Activated naive CD4-positive, alpha-beta T cell (primary cell): ENCODE data around the gene ACTR3.
"Not testable (repeated sequence)": the region's sequence is repeated elsewhere in the genome, so short reads cannot be mapped to it uniquely, and the experiment has no call there.

Source experiments
- DNase-seq, 4 experiments: peaks; one replicate each; lab custom pipeline; 2025; lab: John Stamatoyannopoulos, UW

Gene ACTR3

DNA sequence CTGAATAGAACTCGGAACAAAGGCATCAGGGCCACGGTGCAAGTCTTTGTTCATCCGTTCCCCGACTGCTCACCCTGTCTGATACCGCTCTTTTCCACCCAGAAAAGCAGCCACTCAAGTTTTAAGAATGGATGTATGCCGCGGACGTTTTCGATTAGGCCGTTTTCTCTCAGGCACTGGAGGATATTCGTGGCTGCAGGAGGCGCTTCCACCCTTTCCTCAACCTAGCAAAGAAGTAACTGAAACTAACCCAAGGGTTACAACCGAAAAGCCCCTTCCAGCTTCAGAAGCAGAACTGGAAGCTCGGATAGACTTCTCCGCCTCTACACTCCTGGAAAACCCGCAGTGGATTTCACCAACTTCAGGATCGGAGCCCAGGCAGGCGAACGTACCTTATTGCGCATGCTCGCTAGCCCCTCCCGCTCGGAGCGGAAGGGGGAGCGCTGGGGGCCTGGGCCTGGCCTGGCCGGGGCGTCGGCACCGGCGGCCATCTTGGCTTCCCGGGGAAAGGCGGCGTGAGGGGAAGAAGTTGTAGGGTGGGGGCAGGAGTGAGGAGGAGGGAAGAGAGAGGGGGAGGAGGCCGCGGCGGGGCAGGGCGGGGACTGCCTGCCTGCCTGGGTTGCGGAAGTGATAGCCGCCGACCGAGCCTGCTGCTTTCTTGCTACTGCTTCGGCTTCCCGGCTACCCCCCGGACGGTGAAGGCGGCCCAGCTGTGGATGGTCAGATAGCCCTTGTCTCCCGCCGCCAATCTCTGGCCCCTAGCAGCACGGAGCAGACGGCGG, at the start of gene ACTR3:
ACTR3 (plus strand) TSS at position 619 of the 782 bp plus-strand sequence. CDS start 191 bp downstream, outside the sequence.
- DNase-seq, result peak; percentile 90 to 96 (median 92)

DNA sequence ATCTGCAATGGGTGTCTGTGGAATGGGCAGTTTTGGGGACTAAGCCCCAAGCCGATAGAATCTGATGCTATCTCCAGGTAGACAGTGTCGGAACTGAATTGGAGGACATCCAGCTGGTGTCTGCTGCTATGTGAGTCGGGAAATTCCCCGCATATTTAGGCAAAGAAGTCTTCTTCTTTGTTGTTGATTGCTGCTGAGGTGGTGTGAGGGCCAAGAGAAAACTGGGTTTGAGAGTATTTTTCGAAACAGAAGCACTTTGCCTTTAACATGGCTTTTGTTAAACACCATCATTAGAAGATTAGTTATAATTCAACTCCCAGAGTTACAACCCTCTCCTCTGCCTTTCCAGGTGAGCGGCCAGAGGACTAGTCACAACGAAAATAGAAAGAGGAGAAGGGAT, 49.4 kb upstream of the ACTR3 start:
- DNase-seq, result no peak

DNA sequence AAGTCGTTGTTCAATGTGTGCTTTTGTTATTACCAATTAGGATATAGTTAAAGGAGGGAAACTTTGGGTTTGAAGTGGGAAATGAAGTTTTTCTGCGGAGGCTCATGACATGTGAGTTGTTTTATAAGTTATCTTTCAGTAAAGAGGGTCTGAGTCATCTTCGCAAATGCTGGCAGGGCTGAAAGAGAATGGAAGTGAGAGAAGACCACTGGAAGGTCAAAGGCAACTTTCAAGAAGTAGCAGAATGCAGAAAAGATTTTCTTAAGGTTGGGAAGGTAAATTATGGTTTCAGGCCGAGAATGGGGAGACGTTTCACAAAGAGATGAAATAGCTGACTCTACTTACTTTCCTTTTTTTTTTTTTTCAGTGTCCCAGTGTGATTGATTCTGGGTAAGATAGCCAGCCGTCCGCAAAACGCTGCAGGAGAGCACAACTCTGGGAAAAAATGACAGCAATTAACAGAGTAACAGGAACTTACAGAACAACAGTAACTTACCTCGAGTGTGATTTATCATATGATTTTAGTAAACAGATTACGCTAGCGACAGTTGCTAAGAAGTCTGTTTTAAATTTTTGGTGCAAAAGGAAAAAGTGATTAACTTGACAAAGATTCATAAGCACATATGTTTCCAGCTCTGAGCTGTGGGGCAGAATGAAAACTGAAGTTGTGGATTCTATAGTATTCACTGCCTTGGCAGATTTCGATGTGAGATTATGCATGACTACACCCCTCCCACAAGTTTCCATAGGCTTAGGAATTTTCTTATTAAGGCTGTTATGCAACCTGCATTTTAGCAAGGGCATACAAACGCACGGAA, 46.8 kb upstream of the ACTR3 start:
- DNase-seq, result no peak

DNA sequence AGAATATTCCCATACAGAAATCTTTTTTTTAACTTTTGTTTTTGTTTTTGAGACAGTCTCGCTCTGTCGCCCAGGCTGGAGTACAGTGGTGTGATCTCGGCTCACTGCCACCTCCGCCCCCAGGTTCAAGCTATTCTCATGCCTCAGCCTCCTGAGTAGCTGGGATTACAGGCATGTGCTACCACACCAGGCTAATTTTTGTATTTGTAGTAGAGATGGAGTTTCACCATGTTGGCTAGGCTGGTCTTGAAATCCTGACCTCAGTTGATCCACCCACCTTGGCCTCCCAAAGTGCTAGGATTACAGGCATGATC, 46.2 kb upstream of the ACTR3 start:
- DNase-seq, result not testable (repeated sequence)

DNA sequence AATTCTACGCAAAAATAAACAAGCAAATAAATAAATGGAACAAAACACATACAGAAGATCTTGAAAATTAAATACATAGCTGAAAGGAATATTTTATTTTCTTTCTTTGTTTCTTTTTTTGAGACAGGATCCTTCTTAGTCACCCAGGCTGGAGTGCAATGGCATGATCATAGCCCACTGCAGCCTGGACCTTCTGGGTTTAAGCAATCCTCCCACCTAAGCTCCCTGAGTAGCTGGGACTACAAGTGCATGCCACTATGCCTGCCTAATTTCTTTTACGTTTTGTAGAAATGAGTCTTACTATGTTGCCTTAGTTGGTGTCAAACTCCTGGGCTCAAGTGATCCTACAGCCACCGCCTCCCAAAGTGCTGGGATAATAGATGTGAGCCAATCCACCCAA, 44.6 kb upstream of the ACTR3 start:
- no peak for DNase-seq

DNA sequence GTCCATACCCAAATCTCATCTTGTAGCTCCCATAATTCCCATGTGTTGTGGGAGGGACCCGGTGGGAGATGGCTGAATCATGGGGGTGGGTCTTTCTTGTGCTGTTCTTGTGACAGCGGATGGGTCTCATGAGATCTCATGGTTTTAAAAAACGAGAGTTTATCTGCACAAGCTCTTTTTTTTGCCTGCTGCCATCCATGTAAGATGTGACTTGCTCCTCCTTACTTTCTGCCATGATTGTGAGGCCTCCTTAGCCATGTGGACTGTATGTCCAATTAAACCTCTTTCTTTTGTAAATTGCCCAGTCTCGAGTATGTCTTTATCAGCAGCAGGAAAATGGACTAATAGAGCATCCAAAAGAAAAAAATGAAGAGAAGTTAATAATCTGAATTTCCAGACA, 44.1 kb upstream of the ACTR3 start:
- DNase-seq, result not testable (repeated sequence)

DNA sequence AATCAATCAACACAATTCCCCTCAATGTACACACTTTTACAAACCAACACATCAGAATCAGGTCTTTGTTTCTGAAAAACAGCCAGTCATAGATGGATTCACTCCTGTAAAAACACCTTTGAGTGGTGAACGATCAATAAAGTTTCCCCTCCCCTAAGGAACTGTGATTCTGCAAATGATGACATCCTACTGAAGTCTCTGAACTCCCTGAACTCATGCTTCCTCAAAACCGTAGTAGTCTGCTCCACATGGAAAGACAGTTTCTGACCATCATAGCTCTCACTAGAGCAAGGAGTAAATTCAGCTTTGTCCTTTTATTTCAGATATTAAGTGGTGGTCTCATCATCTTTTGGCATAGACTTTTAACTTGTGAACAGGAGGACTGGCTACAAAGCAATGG, 43.5 kb upstream of the ACTR3 start:
- no peak for DNase-seq

DNA sequence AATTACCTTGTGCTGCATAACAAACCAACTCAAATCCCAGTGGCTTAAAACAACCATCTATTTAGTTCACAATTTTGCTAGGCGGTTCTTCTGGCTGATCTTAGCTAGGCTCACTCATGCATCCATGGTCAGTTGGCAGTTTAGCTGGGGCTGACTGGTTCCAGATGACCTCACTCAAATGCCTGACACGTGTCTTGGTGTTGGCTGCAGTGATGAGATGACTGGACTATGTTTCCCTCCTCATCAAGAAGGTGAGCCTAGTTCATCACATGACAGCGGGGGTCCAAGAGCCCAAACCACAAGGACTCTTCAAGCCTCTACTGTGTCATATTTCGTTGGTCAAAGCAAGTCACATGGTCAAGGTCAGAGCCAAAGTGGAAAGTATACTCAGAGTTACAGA, 42.7 kb upstream of the ACTR3 start:
- no peak for DNase-seq

DNA sequence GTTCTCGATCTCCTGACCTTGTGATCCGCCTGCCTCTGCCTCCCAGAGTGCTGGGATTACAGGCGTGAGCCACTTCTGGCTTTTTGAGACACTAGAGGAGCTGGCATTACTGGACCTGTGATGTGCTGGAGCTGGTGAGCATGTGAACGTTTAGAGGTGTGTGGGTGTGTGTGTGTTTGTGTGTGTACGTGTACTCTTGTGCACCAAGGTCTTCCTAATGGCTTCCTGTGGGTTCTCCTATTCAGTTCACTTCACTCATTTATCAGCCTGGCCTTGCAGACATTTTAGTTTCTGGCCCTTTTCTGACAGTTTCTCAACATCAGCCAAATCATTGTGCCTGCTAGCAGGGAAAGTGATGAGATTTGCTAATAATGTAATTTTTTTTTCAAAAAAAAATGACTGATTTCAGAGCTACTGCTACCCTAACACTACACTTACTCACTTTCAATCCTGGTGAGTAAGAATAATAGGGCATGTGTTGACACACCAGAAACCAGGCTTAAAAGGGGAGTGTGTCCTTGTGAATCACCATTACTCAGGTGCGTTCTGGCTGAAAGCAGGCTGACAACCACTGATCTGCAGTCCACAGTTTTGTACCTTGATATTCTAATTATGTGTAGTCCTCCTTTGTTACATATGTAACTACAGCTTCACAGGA, 41.0 kb upstream of the ACTR3 start:
- no peak for DNase-seq

DNA sequence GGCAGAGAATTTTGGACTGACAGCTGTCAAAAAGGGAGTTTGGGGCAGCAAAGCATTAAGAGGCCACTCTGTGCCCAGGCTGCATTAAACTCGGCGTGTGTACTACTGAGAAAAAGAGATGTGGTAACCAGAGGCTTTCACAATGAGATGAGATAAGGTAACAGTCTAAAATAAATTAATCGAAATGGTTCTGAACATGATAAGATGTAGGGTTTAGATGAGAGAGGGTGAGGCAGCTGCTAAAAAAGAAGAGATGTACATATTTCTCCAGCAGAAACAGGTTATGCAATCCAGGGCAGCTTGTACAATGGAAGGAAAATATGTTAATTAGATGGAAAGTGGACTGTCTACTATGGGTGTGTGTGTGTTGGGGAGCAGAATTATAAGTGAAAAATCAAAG, 39.2 kb upstream of the ACTR3 start:
- DNase-seq, result no peak

DNA sequence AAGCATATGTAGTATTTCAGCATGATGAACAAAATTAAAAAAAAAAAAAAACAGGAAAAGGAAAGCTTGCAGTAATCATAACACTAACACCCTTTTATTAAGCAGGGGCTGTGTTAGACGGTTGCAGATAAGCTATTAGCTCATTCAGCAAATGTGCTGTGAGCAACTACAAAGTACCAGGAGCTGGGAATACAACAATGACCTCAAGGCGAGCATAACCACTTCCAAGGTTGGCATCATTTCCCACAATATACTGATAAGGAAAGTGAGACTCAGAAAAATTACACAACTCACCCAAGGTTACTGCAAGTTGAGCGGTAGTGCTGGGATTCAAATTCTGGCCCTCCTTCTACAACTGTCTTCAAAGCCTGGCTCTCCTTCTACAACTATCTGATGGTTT, 38.2 kb upstream of the ACTR3 start:
- no peak for DNase-seq

DNA sequence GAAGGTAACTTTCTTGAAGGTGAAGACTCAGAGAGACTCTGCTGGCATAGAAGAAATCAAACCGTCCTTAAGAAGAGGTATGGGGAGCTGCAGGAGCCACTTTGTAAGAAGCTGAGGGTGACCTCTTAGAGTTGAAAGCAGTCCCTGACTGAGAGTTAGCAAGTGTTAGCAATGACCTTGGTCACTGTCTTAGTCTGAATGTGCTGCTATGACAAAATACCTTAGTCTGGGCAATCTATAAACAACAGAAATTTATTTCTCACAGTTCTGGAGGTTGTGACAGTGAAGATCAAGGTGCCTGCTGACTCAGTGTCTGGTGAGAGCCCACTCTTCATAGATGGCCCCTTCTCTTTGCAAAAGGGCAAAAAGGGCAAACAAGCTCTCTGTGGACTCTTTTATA, 35.7 kb upstream of the ACTR3 start:
- DNase-seq, result no peak

DNA sequence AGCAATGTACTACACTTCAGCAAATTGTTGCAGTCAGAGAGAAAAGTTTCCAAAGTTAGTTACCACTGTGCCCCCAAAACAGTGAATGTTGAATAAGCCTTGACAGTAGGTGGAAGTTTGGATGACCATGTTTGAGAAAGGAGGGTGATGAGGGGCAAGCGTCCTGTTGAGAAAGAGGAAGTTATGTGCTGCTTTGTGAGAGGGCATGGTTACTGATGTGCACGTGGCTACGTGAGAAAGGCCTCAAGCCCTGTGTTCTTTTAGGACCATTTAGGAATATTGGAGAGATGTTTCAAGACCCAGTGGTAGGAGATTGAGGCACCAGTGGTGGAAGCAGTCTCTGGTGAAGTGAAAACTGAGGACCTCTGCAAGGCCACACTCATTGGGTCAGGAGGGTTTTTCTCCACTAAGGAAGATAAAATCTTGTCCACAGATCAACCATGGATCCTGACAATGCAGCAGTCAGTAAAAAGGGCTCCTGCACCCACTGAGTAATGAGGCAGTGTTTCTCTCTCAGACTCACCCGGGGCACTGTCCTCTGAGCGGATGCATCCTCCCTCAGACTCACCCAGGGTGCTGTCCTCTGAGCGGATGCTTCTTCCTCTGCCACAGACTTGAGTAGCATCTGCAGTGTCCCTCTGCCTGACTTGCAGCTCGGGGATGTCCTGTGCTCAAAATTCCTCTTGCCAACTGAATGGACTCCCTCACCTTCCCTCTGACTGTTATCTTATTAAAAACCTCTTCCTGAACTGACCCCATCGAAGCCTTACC, 34.7 kb upstream of the ACTR3 start:
- DNase-seq, result no peak

DNA sequence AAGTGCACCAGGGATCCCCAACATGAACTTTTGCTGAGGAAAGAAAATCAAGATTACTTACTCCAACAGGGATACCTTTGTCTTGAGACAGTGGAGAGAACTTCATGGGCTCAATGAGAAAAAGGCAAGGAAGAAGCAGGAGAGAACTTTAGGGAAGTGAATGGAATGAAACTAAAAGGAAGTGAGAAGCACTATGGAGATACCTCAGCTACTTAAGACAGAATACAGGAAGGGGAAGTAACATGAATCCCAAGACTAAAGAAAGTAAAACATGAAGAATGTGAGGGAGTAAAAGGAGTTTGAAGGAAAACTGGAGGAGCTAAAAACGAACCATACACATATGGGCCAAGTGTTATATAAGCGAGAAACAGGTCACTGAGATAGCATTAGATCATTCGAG, 32.4 kb upstream of the ACTR3 start:
- DNase-seq, result no peak

DNA sequence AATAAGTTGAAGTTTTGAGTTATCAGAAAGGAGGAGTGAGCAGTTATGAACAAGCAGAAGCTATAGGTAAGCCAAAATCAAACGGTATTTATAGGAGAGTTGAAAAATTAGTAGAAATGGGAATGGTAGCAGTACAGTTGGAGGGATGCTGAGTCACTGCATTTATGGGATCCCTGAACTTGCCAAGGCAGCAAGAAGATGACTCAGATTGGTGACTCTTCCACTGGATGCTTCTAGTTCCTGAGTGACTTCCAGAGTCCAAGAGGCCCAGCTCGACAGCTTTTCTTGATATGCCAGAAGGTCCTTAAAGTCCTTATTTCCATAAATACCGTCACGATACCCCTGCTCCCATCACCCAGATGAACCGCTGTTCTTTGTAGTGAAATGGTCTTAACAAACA, 31.1 kb upstream of the ACTR3 start:
- no peak for DNase-seq

DNA sequence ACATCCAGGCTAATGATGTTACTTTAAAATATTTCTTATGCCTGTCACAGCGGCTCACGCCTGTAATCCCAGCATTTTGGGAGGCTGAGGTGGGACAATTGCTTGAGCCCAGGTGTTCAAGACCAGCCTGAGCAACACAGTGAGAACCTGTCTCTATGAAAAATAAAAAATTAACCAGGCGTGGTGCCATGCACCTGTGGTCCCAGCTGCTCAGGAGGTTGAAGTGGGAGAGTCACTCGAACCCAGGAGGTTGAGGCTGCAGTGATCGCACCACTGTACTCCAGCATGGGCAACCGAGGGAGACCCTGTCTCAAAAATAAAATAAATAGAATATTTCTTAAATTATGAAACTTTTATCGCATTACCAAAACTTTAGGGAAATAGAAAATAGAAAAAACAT, 28.1 kb upstream of the ACTR3 start:
- no peak for DNase-seq

DNA sequence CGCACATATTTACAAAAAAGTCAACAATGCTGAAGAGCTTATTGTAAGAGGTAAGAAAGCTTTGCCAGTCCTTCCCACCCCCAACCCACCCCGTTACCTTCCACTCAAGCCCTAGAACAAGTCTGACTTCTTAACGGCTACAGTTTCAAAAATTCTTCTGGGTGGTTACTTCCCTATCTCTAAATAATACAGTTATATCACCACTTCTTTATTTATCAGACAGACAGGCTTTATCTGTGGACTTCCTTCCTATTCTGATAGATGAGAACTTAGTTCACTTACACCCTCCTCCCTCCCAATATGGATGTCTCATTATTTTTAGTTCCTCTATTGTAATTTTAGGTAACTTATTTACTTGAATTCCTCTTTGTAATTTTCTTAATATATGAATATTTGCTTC, 26.7 kb upstream of the ACTR3 start:
- DNase-seq, result no peak

DNA sequence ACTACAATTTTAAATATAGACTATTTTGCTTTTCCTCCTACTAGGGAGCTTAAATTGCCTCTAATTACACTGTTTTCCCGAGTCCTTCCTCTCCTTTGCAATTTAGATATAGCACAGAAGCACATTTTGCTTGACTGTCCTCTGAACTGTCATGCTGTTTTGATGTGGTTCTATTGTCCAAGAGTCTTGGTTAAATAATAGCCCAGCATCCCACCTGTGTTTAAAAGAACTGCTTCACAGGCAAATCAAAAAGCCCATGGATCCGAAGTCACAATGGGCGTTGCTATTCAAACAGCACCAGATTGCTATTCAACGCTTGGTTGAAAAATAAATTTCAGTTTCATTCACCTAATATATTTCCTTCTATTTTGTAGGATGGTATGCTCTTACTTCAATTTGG, 22.3 kb upstream of the ACTR3 start:
- no peak for DNase-seq

DNA sequence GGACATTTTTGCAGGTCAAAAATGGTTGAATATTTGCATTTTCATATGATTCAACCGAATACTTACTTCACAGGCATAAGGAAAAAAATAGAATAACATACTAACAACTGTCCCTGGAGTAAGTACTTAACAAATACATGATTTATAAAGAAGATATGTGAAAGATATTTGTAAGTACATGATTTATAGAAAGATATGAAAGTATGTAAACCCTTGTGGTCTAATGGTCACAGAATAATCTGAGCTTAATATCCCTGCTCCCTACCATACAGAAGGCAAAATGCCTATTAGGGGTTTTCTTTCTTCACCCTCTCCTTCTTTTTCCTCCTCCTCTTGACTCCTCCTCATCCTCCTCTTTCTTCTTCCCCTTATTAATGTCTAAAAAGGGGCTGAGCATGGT, 20.6 kb upstream of the ACTR3 start:
- DNase-seq, result no peak

DNA sequence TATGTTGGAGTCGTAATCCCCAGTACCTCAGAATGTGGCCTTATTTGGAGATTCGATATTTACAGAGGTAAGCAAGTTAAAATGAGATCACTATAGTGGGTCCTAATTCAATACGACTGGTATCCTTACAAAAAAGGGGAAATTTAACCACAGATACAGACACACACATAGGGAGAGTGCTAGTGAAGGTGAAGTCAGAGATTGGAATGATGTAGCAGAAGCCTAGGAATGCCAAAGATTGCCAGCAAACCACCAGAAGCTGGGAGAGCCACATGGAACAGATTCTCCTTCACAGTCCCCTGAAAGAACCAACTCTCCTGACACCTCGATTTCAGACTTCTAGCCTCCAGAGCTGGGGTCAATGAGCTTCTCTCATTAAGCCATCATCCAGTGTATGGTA, 17.7 kb upstream of the ACTR3 start:
- no peak for DNase-seq

DNA sequence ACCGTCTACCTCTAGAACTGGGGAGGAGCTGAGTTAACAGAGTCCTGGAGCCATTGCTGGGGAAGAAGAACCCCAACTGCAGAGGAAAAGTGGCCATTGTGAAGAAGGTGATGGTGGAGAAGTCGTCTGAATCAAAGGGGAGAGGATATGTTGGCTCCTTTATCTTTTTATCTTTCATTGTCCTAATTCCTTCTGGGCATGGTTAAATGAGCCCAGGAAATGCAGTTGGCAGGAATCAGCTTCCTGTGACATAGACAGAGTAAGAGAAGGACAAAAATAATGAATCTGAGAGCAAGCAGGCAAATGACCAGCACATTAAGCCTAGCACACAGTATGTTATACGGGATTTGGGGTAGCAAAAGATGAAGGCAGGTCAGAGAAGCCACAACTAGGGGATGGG, 16.0 kb upstream of the ACTR3 start:
- DNase-seq, result no peak

DNA sequence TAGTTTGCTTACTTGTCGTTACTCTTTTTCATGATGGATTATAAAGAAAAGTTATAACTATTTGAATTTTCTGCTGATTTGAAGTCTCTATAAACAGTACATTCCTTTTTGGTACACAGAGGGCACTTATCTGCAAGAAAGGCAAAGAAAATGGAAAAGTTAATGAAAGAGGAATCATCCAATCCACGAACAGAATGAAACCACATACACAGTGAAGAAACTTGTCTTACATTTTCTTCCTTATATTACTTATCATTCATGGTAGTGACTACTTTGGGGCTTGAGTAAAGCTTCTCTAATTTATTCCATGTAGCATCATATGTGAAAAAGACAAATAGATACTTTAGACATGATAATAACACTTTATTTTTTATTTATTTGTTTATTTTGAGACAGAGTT, 14.8 kb upstream of the ACTR3 start:
- no peak for DNase-seq
